ENCODE measurements around the gene GPR26. TPM values are rescaled to one million over a fixed set of nuclear protein-coding genes. Genes with fewer than 3 reads are reported as not detected.

The GPR26 gene
- polyA plus RNA-seq, 1 of the 3 experiments (the other 2 are of a cell fraction) = not detected

DNA sequence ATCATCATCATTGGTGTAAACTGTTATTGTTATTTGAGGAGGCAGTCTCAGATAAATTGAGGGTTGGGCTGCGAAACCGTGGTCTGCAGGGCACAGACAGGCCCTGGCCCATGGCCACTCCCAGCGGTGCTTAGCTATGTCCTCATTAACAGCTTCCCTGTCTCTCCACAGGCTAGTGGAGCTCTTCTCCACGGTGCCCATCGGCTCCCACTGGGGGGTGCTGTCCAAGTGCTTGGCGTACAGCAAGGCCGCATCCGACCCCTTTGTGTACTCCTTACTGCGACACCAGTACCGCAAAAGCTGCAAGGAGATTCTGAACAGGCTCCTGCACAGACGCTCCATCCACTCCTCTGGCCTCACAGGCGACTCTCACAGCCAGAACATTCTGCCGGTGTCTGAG lies 21.6 kb downstream of the GPR26 start:
- Histone ChIP-seq H3F3A (replicated peaks; ENCODE audit: insufficient read depth) (no peaks in the 10 kb centered on the region), H3K79me2 (ENCODE audit: insufficient read depth) (no peaks in the 10 kb centered on the region), H3K27ac (ENCODE audit: low read depth in 2 of 2, low read length in 1 of 2) (no peak overlapping the region), H3K27me3 (ENCODE audit: insufficient read depth) (no peaks in the 10 kb centered on the region), H3K4me1 (ENCODE audit: control insufficient read depth in 1 of 2, insufficient read depth in 2 of 2, low read depth in 1 of 2, low read length in 1 of 2) (no peaks in the 10 kb centered on the region; a peak in 1 of 4 replicates), H3K4me3 (ENCODE audit: low read depth in 2 of 2, low read length in 1 of 2) (no peak overlapping the region), H2AFZ (ENCODE audit: low read depth) (no peak overlapping the region), H3K9me3 (no peaks in the 10 kb centered on the region), H3K9ac (no peak overlapping the region), H3K9me2 (no peaks in the 10 kb centered on the region), H3K36me3 (replicated peaks in 1 of 2; ENCODE audit: control insufficient read depth in 1 of 2, insufficient read depth in 2 of 2, low read length in 1 of 2) (no peaks in the 10 kb centered on the region), H3K4me2 (no peak overlapping the region), H4K20me1 (ENCODE audit: insufficient read depth) (no peaks in the 10 kb centered on the region)
- no peak for TF ChIP-seq NRF1 (IDR thresholded peaks at IDR 0.05; ENCODE audit: low read depth, low read length)
- TF ChIP-seq RXRA (IDR thresholded peaks at IDR 0.05; ENCODE audit: borderline replicate concordance, low read depth) = no peak
- no peak for TF ChIP-seq MEF2A (IDR thresholded peaks at IDR 0.05; ENCODE audit: borderline replicate concordance, low read depth)
- no peak for TF ChIP-seq SIN3A (IDR thresholded peaks at IDR 0.05; ENCODE audit: borderline replicate concordance, low read depth, low read length)
- TF ChIP-seq TAF1 (IDR thresholded peaks at IDR 0.05; ENCODE audit: borderline replicate concordance, low read depth, low read length) = no peak
- no peak for TF ChIP-seq TCF12 (IDR thresholded peaks at IDR 0.05)
- no peak for TF ChIP-seq GATA2 (CRISPR knock-in tag; IDR thresholded peaks at IDR 0.05)
- no peak for TF ChIP-seq RFX5 (IDR thresholded peaks at IDR 0.05; ENCODE audit: low read length)
- no peak for TF ChIP-seq JUND (IDR thresholded peaks at IDR 0.05)
- TF ChIP-seq RCOR1 (IDR thresholded peaks at IDR 0.05; ENCODE audit: low read length) = no peak
- no peak for TF ChIP-seq FOXM1 (IDR thresholded peaks at IDR 0.05; ENCODE audit: low read depth)
- no peak for TF ChIP-seq FOXJ3 (CRISPR knock-in tag; IDR thresholded peaks at IDR 0.05)
- POLR2A ChIA-PET = no interaction called here
- CTCF ChIA-PET = interaction anchor here (1.0 to 1.5 kb wide), 2 partner anchors 25 to 105 kb away, joined by 3 to 7 read pairs; no protein-coding TSS in a partner anchor
- DNase-seq = no peak
- 48% methylated on average over 9 of the region's 13 CpGs for WGBS (ENCODE audit: low lambda C conversion rate)

DNA sequence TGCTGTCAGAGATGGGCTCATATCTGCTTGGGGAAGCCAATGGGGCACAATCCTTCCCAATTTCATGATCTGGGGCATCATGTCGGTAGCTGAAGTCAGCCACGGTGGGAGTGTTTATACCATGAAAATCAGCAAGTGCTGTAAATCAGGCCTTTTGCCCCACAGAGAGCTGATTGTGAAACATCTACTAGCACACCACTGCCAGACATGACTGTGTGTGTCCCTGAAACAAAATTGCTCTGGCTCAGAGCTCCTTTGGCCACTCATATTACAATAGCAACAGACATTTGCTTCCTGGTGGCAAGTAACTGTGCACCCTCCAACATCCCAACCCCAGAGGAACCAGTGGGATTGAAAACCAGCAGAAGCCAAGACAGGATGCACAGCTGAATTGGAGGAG lies 23.7 kb downstream of the GPR26 start:
- Histone ChIP-seq H3F3A (replicated peaks; ENCODE audit: insufficient read depth) (no peaks in the 10 kb centered on the region), H3K27ac (ENCODE audit: low read depth in 2 of 2, low read length in 1 of 2) (no peak overlapping the region), H3K4me3 (ENCODE audit: low read depth in 2 of 2, low read length in 1 of 2) (no peak overlapping the region), H3K4me1 (ENCODE audit: control insufficient read depth in 1 of 2, insufficient read depth in 2 of 2, low read depth in 1 of 2, low read length in 1 of 2) (no peaks in the 10 kb centered on the region; a peak in 1 of 4 replicates), H3K9me2 (no peaks in the 10 kb centered on the region), H4K20me1 (ENCODE audit: insufficient read depth) (no peaks in the 10 kb centered on the region), H3K9me3 (no peaks in the 10 kb centered on the region), H3K36me3 (replicated peaks in 1 of 2; ENCODE audit: control insufficient read depth in 1 of 2, insufficient read depth in 2 of 2, low read length in 1 of 2) (no peaks in the 10 kb centered on the region), H3K4me2 (no peak overlapping the region), H2AFZ (ENCODE audit: low read depth) (no peak overlapping the region), H3K79me2 (ENCODE audit: insufficient read depth) (no peaks in the 10 kb centered on the region), H3K27me3 (ENCODE audit: insufficient read depth) (no peaks in the 10 kb centered on the region), H3K9ac (no peak overlapping the region)
- DNase-seq = no peak
- ChIA-PET CTCF (no interaction called here), POLR2A (no interaction called here)
- 25% methylated on average over 2 of the region's 2 CpGs for WGBS (ENCODE audit: low lambda C conversion rate)
- TF ChIP-seq, protein P1, sequence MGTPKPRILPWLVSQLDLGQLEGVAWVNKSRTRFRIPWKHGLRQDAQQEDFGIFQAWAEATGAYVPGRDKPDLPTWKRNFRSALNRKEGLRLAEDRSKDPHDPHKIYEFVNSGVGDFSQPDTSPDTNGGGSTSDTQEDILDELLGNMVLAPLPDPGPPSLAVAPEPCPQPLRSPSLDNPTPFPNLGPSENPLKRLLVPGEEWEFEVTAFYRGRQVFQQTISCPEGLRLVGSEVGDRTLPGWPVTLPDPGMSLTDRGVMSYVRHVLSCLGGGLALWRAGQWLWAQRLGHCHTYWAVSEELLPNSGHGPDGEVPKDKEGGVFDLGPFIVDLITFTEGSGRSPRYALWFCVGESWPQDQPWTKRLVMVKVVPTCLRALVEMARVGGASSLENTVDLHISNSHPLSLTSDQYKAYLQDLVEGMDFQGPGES (IDR thresholded peaks at IDR 0.05; ENCODE audit: low read depth, low read length) = no peak
- TF ChIP-seq FOSL2 (IDR thresholded peaks at IDR 0.05; ENCODE audit: borderline replicate concordance, low read depth) = no peak
- no peak for TF ChIP-seq YY1 (IDR thresholded peaks at IDR 0.05; ENCODE audit: low read depth)
- TF ChIP-seq SIN3A (IDR thresholded peaks at IDR 0.05; ENCODE audit: borderline replicate concordance, low read depth, low read length) = no peak
- TF ChIP-seq, protein P2, sequence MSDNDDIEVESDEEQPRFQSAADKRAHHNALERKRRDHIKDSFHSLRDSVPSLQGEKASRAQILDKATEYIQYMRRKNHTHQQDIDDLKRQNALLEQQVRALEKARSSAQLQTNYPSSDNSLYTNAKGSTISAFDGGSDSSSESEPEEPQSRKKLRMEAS (IDR thresholded peaks at IDR 0.05; ENCODE audit: low read depth) = no peak
- no peak for TF ChIP-seq TAF1 (IDR thresholded peaks at IDR 0.05; ENCODE audit: borderline replicate concordance, low read depth, low read length)
- TF ChIP-seq FOXM1 (IDR thresholded peaks at IDR 0.05; ENCODE audit: low read depth) = no peak
- TF ChIP-seq, protein P3, sequence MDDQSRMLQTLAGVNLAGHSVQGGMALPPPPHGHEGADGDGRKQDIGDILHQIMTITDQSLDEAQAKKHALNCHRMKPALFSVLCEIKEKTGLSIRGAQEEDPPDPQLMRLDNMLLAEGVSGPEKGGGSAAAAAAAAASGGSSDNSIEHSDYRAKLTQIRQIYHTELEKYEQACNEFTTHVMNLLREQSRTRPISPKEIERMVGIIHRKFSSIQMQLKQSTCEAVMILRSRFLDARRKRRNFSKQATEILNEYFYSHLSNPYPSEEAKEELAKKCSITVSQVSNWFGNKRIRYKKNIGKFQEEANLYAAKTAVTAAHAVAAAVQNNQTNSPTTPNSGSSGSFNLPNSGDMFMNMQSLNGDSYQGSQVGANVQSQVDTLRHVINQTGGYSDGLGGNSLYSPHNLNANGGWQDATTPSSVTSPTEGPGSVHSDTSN (IDR thresholded peaks at IDR 0.05) = no peak
- no peak for TF ChIP-seq NFIC (IDR thresholded peaks at IDR 0.05; ENCODE audit: borderline replicate concordance)
- TF ChIP-seq GABPA (IDR thresholded peaks at IDR 0.05; ENCODE audit: low read depth) = no peak
